ENCODE results near the gene MVK. TPM values are rescaled to one million over a fixed set of nuclear protein-coding genes. Genes with fewer than 3 reads are reported as not detected.

The MVK gene
- total and polyA plus RNA-seq, 2 of the 4 experiments (the other 2 are of a cell fraction), result 6.6 to 11.5 TPM

GRCh38 chr12:109577311-109577710 is 3.7 kb downstream of the MVK start:
- Histone ChIP-seq H3K14ac (replicated peaks; ENCODE audit: low read depth, low read length) (no peak overlapping the region), H2BK120ac (ENCODE audit: low read depth, low read length) (no peak overlapping the region), H2AFZ (replicated peaks; ENCODE audit: low read length, poor library complexity) (no peak overlapping the region), H2BK5ac (ENCODE audit: low read depth, low read length, poor library complexity, severe bottlenecking) (no peak overlapping the region), H3K23ac (ENCODE audit: low read depth, low read length) (no peak overlapping the region), H3K4me1 (ENCODE audit: control insufficient read depth, insufficient read depth, low read length) (peaks cover 2% of the 10 kb centered on the region; the same call in 1 of the 2 replicates), H3K27ac (ENCODE audit: insufficient read depth, low read length) (no peak overlapping the region), H3K56ac (ENCODE audit: extremely low read depth, insufficient read depth, low read length) (no peak overlapping the region), H3K79me1 (ENCODE audit: low read depth in 1 of 2, low read length in 2 of 2) (peaks cover 3 to 13% of the 10 kb centered on the region in 2 experiments; a peak in 3 of 4 replicates), H2BK20ac (ENCODE audit: low read depth, low read length) (no peak overlapping the region), H3K27me3 (ENCODE audit: control insufficient read depth, insufficient read depth, low read length) (no peaks in the 10 kb centered on the region), H3K4me2 (ENCODE audit: low read depth, low read length) (no peak overlapping the region), H3K9me1 (ENCODE audit: insufficient read depth, low read length) (peaks cover 11% of the 10 kb centered on the region), H4K8ac (ENCODE audit: low read depth in 2 of 2, low read length in 2 of 2) (no peak overlapping the region), H3K36me3 (ENCODE audit: control insufficient read depth, insufficient read depth, low read length) (peaks cover 11% of the 10 kb centered on the region), H3K9me3 (ENCODE audit: control insufficient read depth, insufficient read depth, low read length) (no peaks in the 10 kb centered on the region), H3K18ac (ENCODE audit: low read depth, low read length) (no peak overlapping the region), H4K91ac (ENCODE audit: insufficient read depth, low read depth, low read length) (no peak overlapping the region), H3K4ac (ENCODE audit: low read depth, low read length) (no peak overlapping the region), H4K5ac (ENCODE audit: low read depth, low read length) (no peak overlapping the region), H3K4me3 (ENCODE audit: insufficient read depth, low read depth, low read length) (no peak overlapping the region), H2BK15ac (ENCODE audit: low read depth, low read length) (no peak overlapping the region), H2AK9ac (replicated peaks; ENCODE audit: low read depth, low read length, poor library complexity) (no peak overlapping the region), H4K20me1 (ENCODE audit: insufficient read depth, low read length) (no peaks in the 10 kb centered on the region), H2AK5ac (ENCODE audit: low read depth, low read length) (no peak overlapping the region), H3K9ac (ENCODE audit: low read depth, low read length) (no peak overlapping the region)
- ATAC-seq (ENCODE audit: low read depth) (no peak), DNase-seq (no peak)
- WGBS, 2 experiments (ENCODE audit: extremely low coverage in 2 of 2, insufficient read length in 1 of 2), result no CpG with 5 or more reads among the region's 1 CpG
- no TSS peak for BruUV-seq (replicated peaks)
- CTCF ChIA-PET, result no interaction called here
- in situ Hi-C loops (cut with MboI; ENCODE audit: low sequenced_read_pairs) (no loop called here), intact Hi-C loops (cut with micrococcal nuclease) (no loop called here), dilution Hi-C loops (cut with HindIII; ENCODE audit: low sequenced_read_pairs, unreplicated experiment) (no loop called here)
- no peak for TF ChIP-seq SMC3 (IDR thresholded peaks at IDR 0.05; ENCODE audit: low read depth, low read length)
- no peak for TF ChIP-seq MAFK (IDR thresholded peaks at IDR 0.05; ENCODE audit: low read depth, low read length)
- no peak for TF ChIP-seq RCOR1 (IDR thresholded peaks at IDR 0.05; ENCODE audit: insufficient replicate concordance, low read length)
- TF ChIP-seq MAZ (IDR thresholded peaks at IDR 0.05; ENCODE audit: borderline replicate concordance, low read depth, low read length), result no peak
- no peak for TF ChIP-seq CTCF (conservative IDR thresholded peaks at IDR 0.05; ENCODE audit: low read depth, low read length)
- no peak for TF ChIP-seq BHLHE40 (IDR thresholded peaks at IDR 0.05; ENCODE audit: low read depth, low read length)
- TF ChIP-seq NFE2L2 (IDR thresholded peaks at IDR 0.05; ENCODE audit: low read depth, low read length), result no peak
- TF ChIP-seq CEBPB (IDR thresholded peaks at IDR 0.05; ENCODE audit: low read depth, low read length), result no peak
- TF ChIP-seq CHD1 (IDR thresholded peaks at IDR 0.05; ENCODE audit: low read depth, low read length), result no peak
- no peak for TF ChIP-seq FOS (IDR thresholded peaks at IDR 0.05; ENCODE audit: low read depth, low read length)
- no peak for TF ChIP-seq ELK1 (IDR thresholded peaks at IDR 0.05; ENCODE audit: borderline replicate concordance, low read depth, low read length)
- POLR2A ChIA-PET (ENCODE audit: unreplicated experiment), result no interaction called here
